SU-DHL-6 (cell line): ENCODE measurements around the gene HOXD4.

Experiments used
- H2AFZ ChIP-seq: fragments of 200-600 bp; sonication (generic); 2 replicates; pipeline ENCODE4 v1.6.1; 2014; ENCODE audit warnings: low read depth, mild to moderate bottlenecking, moderate library complexity, mixed read lengths, antibody characterized with exemption, low read length; ENCODE audit not compliant: severe bottlenecking
- H3F3A ChIP-seq: fragments of 200-600 bp; shearing (Covaris generic); 2 replicates; pipeline ENCODE4 v1.6.0; 2016; ENCODE audit warnings: antibody characterized with exemption, mild to moderate bottlenecking; ENCODE audit not compliant: insufficient read depth
- H3K27ac ChIP-seq: fragments of 200-600 bp; sonication (generic); 2 replicates; pipeline ENCODE4 v1.5.1; 2016; ENCODE audit warnings: low read depth, mild to moderate bottlenecking, low read length, moderate library complexity, mixed read lengths
- H3K27me3 ChIP-seq: fragments of 200-600 bp; sonication (generic), shearing (Covaris generic); 2 replicates; pipeline ENCODE4 v1.6.0; 2014; ENCODE audit warnings: mild to moderate bottlenecking, low read length
- H3K36me3 ChIP-seq: fragments of 200-600 bp; sonication (generic); 2 replicates; pipeline ENCODE4 v1.6.1; 2014; ENCODE audit warnings: mild to moderate bottlenecking, low read length, mixed read lengths
- H3K4me2 ChIP-seq: fragments of 300-600, 200-600 bp; shearing (Covaris generic), sonication (generic); 2 replicates; pipeline ENCODE4 v1.6.0; 2014; ENCODE audit warnings: low read length, low read depth, mild to moderate bottlenecking; ENCODE audit not compliant: poor library complexity, severe bottlenecking
- H3K4me3 ChIP-seq: fragments of 200-600 bp; sonication (generic); 2 replicates; pipeline ENCODE4 v1.5.1; 2014; ENCODE audit warnings: antibody characterized with exemption, low read length, mild to moderate bottlenecking, mixed read lengths; ENCODE audit not compliant: insufficient read depth, poor library complexity, severe bottlenecking
- H3K79me2 ChIP-seq: fragments of 200-600 bp; sonication (generic); 2 replicates; pipeline ENCODE4 v1.6.1; 2014; ENCODE audit warnings: mild to moderate bottlenecking, low read length, moderate library complexity; ENCODE audit not compliant: insufficient read depth
- H3K9ac ChIP-seq: fragments of 200-600 bp; sonication (generic); 2 replicates; pipeline ENCODE4 v1.7.0; 2014; ENCODE audit warnings: mild to moderate bottlenecking, low read length
- H3K9me2 ChIP-seq: fragments of 200-600 bp; sonication (generic); replicated peaks from 2 replicates; pipeline ENCODE4 v1.6.1; 2014; ENCODE audit warnings: low read length; ENCODE audit not compliant: insufficient read depth
- H3K9me3 ChIP-seq: fragments of 200-600 bp; sonication (generic); 2 replicates; pipeline ENCODE4 v1.6.1; 2014; ENCODE audit warnings: low read length, mixed read lengths; ENCODE audit not compliant: insufficient read depth
- H4K20me1 ChIP-seq: fragments of 200-600 bp; sonication (generic); 2 replicates; pipeline ENCODE4 v1.6.1; 2014; ENCODE audit warnings: low read depth, mild to moderate bottlenecking, antibody characterized with exemption, low read length, moderate library complexity, mixed read lengths
- EZH2phosphoT487 ChIP-seq: fragments of 200-600 bp; sonication (generic), shearing (Covaris generic); conservative IDR thresholded peaks from 2 replicates; pipeline ENCODE4 v1.6.1; 2018; ENCODE audit warnings: mild to moderate bottlenecking, antibody characterized with exemption, low read length, moderate library complexity, mixed read lengths
- TF ChIP-seq, protein P1 (sequence below): fragments of 200-600 bp; sonication (generic); IDR thresholded peaks from one replicate; pipeline ENCODE4 v1.5.1; 2017; ENCODE audit warnings: antibody characterized with exemption, mild to moderate bottlenecking, low read length, moderate library complexity; ENCODE audit not compliant: insufficient read depth, poor library complexity, severe bottlenecking

HOXD4 gene

GRCh38 chr2:176174824-176175708, 23.7 kb downstream of the HOXD4 start:
- Histone ChIP-seq H3K4me2 (no peak overlapping the region), H3K4me3 (no peak overlapping the region), H3K9me3 (no peaks in the 10 kb centered on the region), H3K36me3 (no peaks in the 10 kb centered on the region), H3K9ac (no peak overlapping the region), H3F3A (no peaks in the 10 kb centered on the region), H4K20me1 (no peaks in the 10 kb centered on the region), H2AFZ (no peak overlapping the region), H3K27ac (no peak overlapping the region), H3K79me2 (no peaks in the 10 kb centered on the region), H3K9me2 (no peaks in the 10 kb centered on the region), H3K27me3 (no peaks in the 10 kb centered on the region)
- TF ChIP-seq EZH2phosphoT487: no peak
- TF ChIP-seq, protein P1, sequence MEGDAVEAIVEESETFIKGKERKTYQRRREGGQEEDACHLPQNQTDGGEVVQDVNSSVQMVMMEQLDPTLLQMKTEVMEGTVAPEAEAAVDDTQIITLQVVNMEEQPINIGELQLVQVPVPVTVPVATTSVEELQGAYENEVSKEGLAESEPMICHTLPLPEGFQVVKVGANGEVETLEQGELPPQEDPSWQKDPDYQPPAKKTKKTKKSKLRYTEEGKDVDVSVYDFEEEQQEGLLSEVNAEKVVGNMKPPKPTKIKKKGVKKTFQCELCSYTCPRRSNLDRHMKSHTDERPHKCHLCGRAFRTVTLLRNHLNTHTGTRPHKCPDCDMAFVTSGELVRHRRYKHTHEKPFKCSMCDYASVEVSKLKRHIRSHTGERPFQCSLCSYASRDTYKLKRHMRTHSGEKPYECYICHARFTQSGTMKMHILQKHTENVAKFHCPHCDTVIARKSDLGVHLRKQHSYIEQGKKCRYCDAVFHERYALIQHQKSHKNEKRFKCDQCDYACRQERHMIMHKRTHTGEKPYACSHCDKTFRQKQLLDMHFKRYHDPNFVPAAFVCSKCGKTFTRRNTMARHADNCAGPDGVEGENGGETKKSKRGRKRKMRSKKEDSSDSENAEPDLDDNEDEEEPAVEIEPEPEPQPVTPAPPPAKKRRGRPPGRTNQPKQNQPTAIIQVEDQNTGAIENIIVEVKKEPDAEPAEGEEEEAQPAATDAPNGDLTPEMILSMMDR: no peak

- Histone ChIP-seq H3F3A (no peaks in the 10 kb centered on the region), H3K36me3 (no peaks in the 10 kb centered on the region), H3K9ac (no peak overlapping the region), H3K9me2 (no peaks in the 10 kb centered on the region), H3K4me2 (no peak overlapping the region), H4K20me1 (no peaks in the 10 kb centered on the region), H2AFZ (no peak overlapping the region), H3K79me2 (no peaks in the 10 kb centered on the region), H3K27me3 (no peaks in the 10 kb centered on the region), H3K9me3 (no peaks in the 10 kb centered on the region), H3K4me3 (no peak overlapping the region), H3K27ac (no peak overlapping the region)
- no peak for TF ChIP-seq EZH2phosphoT487
- TF ChIP-seq, protein P1: no peak
Observed at GRCh38 chr2:176175709-176176607, 24.6 kb downstream of the HOXD4 start.

- H3K9ac ChIP-seq: no peak overlapping the region
- H3K27ac ChIP-seq: no peak overlapping the region
- H3K36me3 ChIP-seq: no peaks in the 10 kb centered on the region
- no peaks in the 10 kb centered on the region for H3K9me2 ChIP-seq
- H4K20me1 ChIP-seq: no peaks in the 10 kb centered on the region
- TF ChIP-seq, protein P1: no peak
- no peak for TF ChIP-seq EZH2phosphoT487
- no peak overlapping the region for H3K4me2 ChIP-seq
- no peak overlapping the region for H3K4me3 ChIP-seq
- no peaks in the 10 kb centered on the region for H3F3A ChIP-seq
- no peaks in the 10 kb centered on the region for H3K79me2 ChIP-seq
- H3K27me3 ChIP-seq: no peaks in the 10 kb centered on the region
- H3K9me3 ChIP-seq: no peaks in the 10 kb centered on the region
- H2AFZ ChIP-seq: no peak overlapping the region
Observed at GRCh38 chr2:176177580-176178037, 26.3 kb downstream of the HOXD4 start.
